Ascending aorta (tissue), 1 donor: Measurements from ENCODE around the gene DHX34. TPM values are rescaled to one million over a fixed set of nuclear protein-coding genes. Genes with fewer than 3 reads are reported as not detected.

Experiments
- total RNA-seq: library from RNA; depleted of rRNA; stranded (reverse); fragments of >200 nt; gene quantifications from one replicate; pipeline ENCODE4 v1.1.0, GENCODE V29; 2016

DHX34 gene
- total RNA-seq, 1 donor from 2014 or later = 8.0 TPM

Other genes with a start within 250 kb of the DHX34 start
- gene ZC3H4, start 235.5 kb upstream of the DHX34 start, total RNA-seq = 24.6 TPM
- gene SAE1, start 218.5 kb upstream of the DHX34 start, total RNA-seq = 54.4 TPM
- 14.9 TPM for gene BBC3, start 118.1 kb upstream of the DHX34 start, total RNA-seq
- 45.3 TPM for gene CCDC9, start 92.8 kb upstream of the DHX34 start, total RNA-seq
- gene INAFM1, start 74.4 kb upstream of the DHX34 start, total RNA-seq = 33.7 TPM
- gene C5AR1, start 39.5 kb upstream of the DHX34 start, total RNA-seq = 9.3 TPM
- 18.3 TPM for gene C5AR2, start 17.1 kb upstream of the DHX34 start, total RNA-seq
- 28.6 TPM for gene MEIS3, start 70.2 kb downstream of the DHX34 start, total RNA-seq
- not detected for gene SLC8A2, start 122.6 kb downstream of the DHX34 start, total RNA-seq
- 26.0 TPM for gene KPTN, start 134.9 kb downstream of the DHX34 start, total RNA-seq
- 102 TPM for gene NAPA, start 165.7 kb downstream of the DHX34 start, total RNA-seq
- gene ZNF541, start 223.8 kb downstream of the DHX34 start, total RNA-seq = not detected